NOMO-1 (cell line): Measurements from ENCODE around the gene CASK.
"Not testable (repeated sequence)": the region's sequence is repeated elsewhere in the genome, so short reads cannot be mapped to it uniquely, and the experiment has no call there.

Source experiments
- DNase-seq, 2 experiments: peaks; one replicate each; lab custom pipeline; 2025; ENCODE audit not compliant: unreplicated experiment in 2 of 2; lab: John Stamatoyannopoulos, UW

CASK gene

GRCh38 chrX:41703574-41704029 lies 219.8 kb downstream of the CASK start:
- no peak for DNase-seq

DNA sequence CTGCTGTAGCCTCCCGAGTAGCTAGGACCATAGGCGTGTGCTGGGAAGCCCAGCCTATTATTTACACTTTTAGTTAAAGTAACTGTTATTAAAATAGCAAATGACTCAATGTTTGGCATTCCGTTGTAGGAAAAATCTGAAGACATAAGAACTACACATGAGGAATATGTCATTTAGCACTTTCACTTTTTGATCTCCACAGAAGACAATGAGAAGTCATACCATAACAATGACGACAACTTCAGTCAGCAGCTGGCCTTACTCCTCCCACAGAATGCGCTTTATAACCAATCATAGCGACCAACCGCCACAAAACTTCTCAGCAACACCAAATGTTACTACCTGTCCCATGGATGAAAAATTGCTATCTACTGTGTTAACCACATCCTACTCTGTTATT lies 227.9 kb downstream of the CASK start:
- no peak for DNase-seq

DNA sequence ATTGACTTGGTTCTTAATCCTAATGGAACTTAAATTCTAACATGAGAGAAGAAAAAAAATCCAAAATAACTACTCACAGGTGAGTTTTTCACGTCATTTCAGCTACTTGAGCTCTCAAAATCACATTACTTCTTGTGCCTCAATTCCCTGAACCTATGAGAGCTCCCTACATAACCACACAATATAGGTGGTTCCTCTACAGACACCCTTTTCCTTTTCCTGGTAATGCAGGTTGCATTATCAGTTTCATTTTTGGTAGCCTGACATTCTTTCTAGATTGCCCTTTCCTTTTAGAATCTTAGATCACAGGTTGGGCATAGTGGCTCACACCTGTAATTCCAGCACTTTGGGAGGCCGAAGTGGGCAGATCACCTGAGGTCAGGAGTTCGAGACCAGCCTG lies 230.3 kb downstream of the CASK start:
- DNase-seq: no peak

DNA sequence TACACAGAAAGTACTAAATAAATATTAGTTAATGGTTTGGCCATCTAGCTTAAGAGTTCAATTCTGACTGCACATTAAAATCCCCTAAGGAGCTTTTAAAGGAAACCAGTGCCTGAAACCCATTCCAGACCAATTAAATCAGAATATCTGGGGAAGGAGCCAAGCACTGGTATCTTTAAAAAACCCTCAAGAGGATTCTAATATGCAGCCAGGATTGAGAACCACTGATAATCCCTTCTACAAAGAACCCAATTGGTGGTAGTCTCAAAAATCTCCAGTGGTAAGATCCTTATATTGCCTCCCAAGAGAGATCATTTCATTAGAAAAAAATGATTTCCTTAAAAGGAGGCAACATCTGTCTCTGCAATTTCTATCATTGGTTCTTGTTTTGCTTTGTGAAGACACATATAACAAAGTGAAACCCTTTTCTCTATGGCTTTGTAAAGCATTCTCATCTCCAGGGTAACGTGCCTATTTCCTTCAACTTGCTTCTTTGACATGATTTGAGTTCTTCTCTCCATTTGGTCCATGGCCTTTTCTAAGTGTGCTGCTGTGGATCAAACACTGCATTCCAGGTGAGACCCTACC lies 231.1 kb downstream of the CASK start:
- DNase-seq: no peak

DNA sequence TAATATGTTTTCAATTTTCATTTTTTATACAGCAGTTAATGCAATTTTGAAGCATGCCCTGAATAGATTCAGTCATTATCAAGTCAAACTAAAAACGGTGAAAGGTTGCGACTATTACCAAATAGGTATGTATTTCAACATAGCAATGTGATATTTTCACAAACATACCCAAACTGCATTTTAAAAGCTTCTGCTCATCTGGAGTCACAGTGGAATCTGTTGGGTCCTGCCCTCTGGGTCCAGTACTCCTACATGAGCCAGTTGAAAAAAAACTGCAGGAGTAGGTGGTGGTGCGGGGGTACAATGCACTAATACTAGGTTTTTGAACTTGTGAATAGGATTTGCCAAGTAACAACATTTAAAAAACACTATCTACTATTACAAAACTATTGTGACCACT lies 233.6 kb downstream of the CASK start:
- no peak for DNase-seq

- peak; percentile 31 to 36 for DNase-seq
Observed at GRCh38 chrX:41688835-41689234, 234.5 kb downstream of the CASK start, which contains the start of gene GPR34. Gene GPR34, plus strand, starts transcription at chrX:41688973. Its CDS starts 6,661 bp downstream, at chrX:41695634.

DNA sequence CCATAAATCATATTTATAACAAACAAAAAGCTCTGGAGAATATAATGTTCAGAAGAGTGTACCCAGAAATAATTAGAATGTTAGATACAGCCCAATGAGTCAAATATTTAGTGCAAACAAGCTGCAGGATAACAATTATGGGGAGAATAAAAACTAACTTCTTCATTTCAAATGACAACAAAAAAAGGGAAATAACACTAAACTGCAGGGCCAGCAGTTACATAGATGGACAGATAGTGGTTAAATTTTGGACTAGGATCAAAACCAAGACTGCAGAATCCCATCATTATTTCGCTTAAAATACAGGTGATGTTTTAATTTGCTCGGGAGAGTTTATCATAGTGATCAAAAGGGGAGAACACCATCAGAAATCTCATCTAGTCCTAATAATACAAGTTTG lies 235.2 kb downstream of the CASK start:
- DNase-seq: peak in 1 of 2 experiments; percentile 55

DNA sequence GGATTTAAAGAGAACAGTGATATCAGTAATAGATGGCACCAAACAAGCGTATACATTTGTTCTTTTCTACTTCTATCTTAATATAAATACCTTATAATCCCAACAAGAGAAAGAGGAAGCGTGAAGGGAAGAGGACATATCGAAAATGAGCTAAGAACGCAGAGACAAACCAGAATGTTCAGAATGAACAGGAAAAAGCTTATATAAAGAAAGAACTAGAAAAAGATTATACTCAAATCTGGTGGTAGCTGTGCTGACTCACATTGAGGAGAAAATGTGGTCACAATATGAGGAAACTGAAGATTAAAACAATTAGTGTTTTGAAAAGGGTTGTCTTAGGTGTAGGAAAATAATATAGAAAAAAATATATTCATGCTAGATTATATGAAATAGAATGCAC lies 236.6 kb downstream of the CASK start:
- peak; percentile 35 to 81 for DNase-seq

GRCh38 chrX:41684940-41685339 lies 238.4 kb downstream of the CASK start:
- DNase-seq: no peak

- no peak for DNase-seq
Observed at GRCh38 chrX:41684138-41684537, 239.2 kb downstream of the CASK start.

GRCh38 chrX:41677183-41678060 lies 245.9 kb downstream of the CASK start:
- DNase-seq: no peak

- DNase-seq: not testable (repeated sequence)
Observed at GRCh38 chrX:41676361-41676760, 247.0 kb downstream of the CASK start.

DNA sequence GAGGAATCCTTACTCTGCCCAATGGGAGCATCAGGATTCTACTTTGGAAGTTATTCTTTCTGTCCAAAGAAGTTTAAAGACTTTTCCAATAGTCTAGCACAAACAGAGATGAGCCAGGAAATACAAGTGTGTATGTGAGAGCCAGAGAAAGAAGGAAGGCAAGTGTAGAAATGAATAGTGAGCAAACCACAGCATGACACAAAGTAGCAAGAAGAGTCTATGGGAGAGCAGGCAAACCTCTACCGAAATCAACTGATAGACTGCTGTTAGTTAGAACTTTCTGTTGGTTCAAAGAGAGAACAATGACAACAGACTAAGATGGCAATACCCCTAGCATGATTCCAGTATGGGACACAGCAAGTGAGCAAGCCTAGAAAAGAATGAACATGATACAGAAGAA lies 250.7 kb downstream of the CASK start:
- DNase-seq: no peak

- no peak for DNase-seq
Observed at GRCh38 chrX:41671082-41671481, 252.3 kb downstream of the CASK start.

DNA sequence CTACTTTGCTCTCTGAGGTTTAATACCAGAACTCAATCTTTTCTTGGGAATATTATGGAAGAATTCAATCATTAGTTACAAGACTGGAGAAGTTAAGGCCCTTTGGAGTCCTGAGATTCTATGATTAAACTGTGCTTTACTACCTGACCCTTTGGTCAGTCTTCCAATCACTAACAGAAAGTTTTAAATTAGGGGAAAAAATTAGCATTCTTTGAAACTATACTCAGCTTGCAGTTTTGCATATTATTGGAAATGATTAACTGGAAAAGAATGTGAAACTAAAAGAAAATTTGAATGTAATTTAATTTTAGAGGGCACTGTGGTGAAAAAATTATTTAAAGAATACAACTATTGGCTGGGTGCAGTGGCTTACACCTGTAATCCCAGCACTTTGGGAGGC lies 253.2 kb downstream of the CASK start:
- no peak for DNase-seq

DNA sequence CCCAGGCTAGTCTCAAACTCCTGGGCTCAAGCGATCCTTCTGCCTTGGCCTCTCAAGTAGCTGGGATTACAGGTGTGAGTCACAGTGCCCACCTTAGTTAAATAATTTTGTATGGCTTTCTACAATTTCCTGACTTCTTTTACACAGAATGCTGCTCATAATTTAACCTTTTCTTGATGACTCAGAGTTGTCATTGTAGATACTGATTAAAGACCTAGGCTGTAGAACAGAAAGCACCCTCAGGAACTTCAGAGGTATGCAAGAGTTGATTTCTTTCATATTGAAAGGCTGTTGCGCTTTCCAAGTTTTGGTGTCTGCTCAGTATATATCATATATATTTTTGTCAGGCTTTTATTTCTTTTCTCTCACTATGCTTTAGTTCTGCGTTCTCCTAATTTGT lies 255.7 kb downstream of the CASK start:
- no peak for DNase-seq

DNA sequence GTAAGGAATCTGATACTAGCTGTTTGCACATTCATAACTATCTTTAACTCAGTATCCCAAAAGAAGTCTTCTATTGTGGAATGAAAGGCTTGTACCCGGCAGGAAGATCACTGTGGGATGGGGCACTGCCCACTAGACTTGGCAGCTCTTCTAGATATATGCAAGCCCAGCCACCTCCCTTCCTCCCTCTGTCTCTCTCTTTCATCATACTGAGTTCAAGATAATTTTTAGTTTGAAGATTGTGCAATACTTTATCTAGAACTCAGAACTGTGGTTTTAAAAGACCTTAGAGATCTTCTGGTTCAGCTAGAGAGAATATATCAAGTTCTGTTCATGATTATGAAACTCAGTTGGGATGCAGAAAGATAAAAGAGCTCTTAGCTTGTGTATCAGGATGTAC lies 257.1 kb downstream of the CASK start:
- peak; percentile 9 to 59 for DNase-seq

DNA sequence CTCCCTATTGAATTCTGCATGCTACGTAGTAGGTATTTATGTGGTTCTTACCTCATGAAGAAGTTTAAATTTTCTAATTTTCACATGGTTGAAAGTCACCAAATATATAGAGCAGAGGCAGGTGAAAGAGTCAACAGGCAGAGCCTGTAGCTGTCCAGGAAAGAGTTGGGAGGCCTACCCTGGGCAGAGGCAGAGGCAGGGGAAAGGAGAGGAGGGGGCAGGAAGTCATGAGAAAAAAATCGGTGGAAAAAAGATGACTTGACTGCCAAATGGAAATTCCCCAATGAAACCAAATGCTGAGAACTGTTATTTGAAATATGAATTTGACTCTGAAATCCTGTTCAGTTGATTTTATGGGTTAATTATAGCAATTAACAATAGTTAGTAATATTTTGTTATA lies 257.7 kb downstream of the CASK start:
- no peak for DNase-seq

GRCh38 chrX:41664908-41665307 lies 258.4 kb downstream of the CASK start:
- no peak for DNase-seq

DNA sequence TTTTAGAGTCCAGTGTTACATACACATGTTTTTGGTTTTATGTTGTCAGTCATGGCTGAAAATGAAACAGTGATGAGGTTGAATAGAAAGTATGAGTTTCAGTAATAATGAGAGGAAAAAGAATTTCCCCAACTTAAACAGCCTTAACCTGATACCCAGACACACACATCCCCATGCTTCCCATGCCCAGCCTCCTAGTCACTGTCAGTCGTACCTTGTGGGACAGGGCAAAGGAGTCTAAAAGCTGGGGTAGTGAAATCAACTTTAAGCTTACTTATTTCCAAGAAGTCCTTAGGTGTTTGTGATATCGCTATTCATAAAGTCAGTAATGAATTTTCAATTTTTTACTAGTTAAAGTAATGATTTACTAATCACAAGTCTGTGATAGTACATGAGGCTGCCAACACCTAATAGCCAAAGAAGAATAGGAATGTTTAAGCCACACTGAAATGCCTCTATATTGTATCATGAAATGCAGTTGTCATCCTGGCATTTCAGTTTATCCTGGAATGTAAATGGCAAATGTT lies 258.9 kb downstream of the CASK start:
- DNase-seq: no peak

- no peak for DNase-seq
Observed at GRCh38 chrX:41661366-41662095, 261.8 kb downstream of the CASK start.
